ENCODE data around the gene KRTAP5-8. TPM values are rescaled to one million over a fixed set of nuclear protein-coding genes. Genes with fewer than 3 reads are reported as not detected.
"Not testable (repeated sequence)": the region's sequence is repeated elsewhere in the genome, so short reads cannot be mapped to it uniquely, and the experiment has no call there.

Gene KRTAP5-8
- total RNA-seq, 1 donor from 2014 or later: not detected

DNA sequence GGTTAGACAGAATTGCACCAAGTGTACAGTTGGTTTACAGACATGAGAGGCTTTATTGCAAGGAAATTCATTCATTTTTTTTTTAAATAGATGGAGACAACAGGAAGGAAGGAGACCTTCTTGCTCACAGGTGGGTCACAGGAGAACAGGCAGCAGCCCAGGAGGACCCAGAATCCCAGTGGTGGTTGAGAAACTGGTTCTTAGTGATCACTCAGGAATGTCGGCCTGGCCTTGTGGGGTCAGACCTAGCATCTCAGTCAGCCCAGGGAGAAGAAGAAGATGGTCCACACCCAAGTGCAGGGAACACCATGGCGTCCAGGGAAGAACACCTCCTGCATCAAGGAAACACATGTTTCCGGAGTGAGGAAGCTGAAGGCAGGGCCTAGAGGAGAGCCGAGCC lies 44.0 kb downstream of the KRTAP5-8 start:
- no peak overlapping the region for H3K27ac ChIP-seq
- DNase-seq (no peak), ATAC-seq (no peak)
- no peaks in the 10 kb centered on the region for H3K9me3 ChIP-seq
- H3K36me3 ChIP-seq: no peaks in the 10 kb centered on the region
- TF ChIP-seq, protein P1, sequence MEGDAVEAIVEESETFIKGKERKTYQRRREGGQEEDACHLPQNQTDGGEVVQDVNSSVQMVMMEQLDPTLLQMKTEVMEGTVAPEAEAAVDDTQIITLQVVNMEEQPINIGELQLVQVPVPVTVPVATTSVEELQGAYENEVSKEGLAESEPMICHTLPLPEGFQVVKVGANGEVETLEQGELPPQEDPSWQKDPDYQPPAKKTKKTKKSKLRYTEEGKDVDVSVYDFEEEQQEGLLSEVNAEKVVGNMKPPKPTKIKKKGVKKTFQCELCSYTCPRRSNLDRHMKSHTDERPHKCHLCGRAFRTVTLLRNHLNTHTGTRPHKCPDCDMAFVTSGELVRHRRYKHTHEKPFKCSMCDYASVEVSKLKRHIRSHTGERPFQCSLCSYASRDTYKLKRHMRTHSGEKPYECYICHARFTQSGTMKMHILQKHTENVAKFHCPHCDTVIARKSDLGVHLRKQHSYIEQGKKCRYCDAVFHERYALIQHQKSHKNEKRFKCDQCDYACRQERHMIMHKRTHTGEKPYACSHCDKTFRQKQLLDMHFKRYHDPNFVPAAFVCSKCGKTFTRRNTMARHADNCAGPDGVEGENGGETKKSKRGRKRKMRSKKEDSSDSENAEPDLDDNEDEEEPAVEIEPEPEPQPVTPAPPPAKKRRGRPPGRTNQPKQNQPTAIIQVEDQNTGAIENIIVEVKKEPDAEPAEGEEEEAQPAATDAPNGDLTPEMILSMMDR (IDR thresholded peaks at IDR 0.05): no peak
- intact Hi-C loops (cut with DNase I): no loop called here
- peaks cover 3% of the 10 kb centered on the region for H3K27me3 ChIP-seq (ENCODE audit: low read depth)
- H3K4me1 ChIP-seq: no peaks in the 10 kb centered on the region
- H3K4me3 ChIP-seq: no peak overlapping the region

DNA sequence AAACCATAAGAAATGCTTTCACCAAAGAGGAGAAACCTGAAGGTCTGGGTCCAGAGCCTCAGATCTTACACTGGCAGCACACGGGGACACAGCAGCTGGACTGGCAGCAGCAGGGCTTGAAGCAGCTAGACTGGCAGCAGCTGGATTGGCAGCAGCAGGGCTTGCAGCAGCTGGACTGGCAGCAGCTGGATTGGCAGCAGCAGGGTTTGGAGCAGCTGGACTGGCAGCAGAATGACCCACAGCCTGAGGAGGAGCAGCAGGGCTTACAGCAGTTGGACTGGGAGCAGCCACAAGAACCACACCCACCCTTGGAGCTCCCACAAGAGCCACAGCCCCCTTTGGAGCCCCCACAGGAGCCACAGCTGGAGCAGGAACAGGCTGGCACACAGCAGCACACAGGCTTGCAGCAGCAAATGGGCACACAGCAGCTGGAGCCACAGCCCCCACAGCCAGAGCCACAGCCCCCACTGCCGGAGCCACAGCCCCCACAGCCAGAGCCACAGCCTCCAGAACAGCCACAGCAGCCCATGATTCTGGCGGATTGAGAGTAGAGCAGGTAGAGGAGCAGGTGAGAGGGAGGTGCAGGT lies 44.6 kb downstream of the KRTAP5-8 start, which contains the start of gene KRTAP5-11:
Gene KRTAP5-11, minus strand, starts transcription at position 567 of the 587 bp plus-strand sequence. Its CDS starts 38 bp downstream, at position 529.
- intact Hi-C loops (cut with DNase I): no loop called here
- no peak within 1 kb of the TSS for H3K27ac ChIP-seq
- no peaks in the 10 kb centered on the region for H3K36me3 ChIP-seq
- ATAC-seq: no peak
- peaks cover 3% of the 10 kb centered on the region for H3K27me3 ChIP-seq (ENCODE audit: low read depth)
- DNase-seq: no peak
- H3K9me3 ChIP-seq: no peaks in the 10 kb centered on the region
- H3K4me1 ChIP-seq: no peaks in the 10 kb centered on the region
- H3K4me3 ChIP-seq: no peak within 1 kb of the TSS
- TF ChIP-seq, protein P1 (IDR thresholded peaks at IDR 0.05): no peak

DNA sequence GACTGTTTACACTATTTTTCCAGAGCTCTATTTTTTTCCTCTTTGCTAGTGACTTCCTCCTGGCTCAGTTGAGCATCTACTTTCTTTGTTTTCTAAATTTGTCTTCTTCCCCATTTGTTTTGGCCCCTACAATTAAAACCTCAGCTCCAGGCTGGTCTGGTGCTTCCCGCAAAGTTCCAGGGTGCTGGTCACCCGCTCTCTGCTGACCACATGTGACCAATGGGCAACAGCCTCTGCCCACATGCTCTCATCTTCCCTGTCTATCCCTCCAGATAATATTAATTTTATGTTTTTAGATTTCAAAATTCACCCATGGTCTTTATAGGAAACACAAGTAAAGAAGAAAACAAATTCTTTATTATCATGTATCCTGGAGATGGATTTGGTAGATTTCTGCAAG lies 45.1 kb downstream of the KRTAP5-8 start:
- DNase-seq; H3K4me3 ChIP-seq; H3K27me3 ChIP-seq (ENCODE audit: low read depth); H3K9me3 ChIP-seq; intact Hi-C loops (cut with DNase I); H3K27ac ChIP-seq; H3K4me1 ChIP-seq; H3K36me3 ChIP-seq; ATAC-seq: not testable (repeated sequence)

DNA sequence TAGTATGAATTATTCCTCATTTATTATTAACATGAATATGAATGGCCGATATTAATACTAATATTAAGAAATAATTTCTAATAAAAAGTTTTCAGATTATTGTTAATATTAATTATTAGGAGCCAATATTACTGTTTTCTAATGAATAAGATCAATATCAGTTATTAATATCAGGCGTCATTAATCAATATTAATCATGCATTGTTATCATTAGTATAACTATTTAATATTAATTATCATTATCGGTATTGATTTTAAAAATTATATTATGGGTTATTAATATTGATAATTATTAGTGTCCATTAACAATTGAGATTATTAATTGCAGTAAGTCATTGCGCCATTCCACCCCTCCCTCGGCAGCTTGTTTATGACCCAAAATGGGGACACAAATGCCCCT lies 47.8 kb downstream of the KRTAP5-8 start:
- H3K9me3 ChIP-seq; ATAC-seq; H3K27me3 ChIP-seq (ENCODE audit: low read depth); H3K4me1 ChIP-seq; DNase-seq; H3K36me3 ChIP-seq; H3K4me3 ChIP-seq; intact Hi-C loops (cut with DNase I); H3K27ac ChIP-seq: not testable (repeated sequence)

DNA sequence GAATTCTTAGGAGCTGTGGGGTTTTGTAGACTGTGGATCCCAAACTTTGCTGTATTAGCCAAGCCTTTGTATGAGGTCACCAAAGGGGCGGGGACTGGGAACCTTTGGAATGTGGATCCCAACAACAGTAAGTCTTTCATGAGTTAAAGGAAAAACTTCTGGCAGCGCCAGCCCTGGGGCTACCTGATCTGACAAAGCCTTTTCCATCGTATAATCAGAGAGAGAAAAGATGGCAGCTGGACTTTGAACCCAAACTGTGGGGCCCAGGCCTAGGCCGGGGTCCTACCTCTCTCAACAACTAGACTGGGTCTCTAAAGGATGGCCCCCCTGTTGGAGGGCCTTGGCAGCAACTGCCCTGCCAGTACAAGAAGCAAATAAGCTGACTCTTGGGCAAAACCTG lies 50.5 kb downstream of the KRTAP5-8 start:
- ATAC-seq: not testable (repeated sequence)

More for the DNA sequence above, 50.5 kb downstream of the KRTAP5-8 start:
- DNase-seq; H3K36me3 ChIP-seq; H3K27ac ChIP-seq; H3K4me3 ChIP-seq; H3K9me3 ChIP-seq; intact Hi-C loops (cut with DNase I); H3K27me3 ChIP-seq (ENCODE audit: low read depth); H3K4me1 ChIP-seq: not testable (repeated sequence)

Other genes starting within 250 kb of the KRTAP5-8 start
- gene DHCR7, start 89.6 kb upstream of the KRTAP5-8 start, total RNA-seq: 64.2 TPM
- 95.0 TPM for gene NADSYN1, start 84.8 kb upstream of the KRTAP5-8 start, total RNA-seq
- not detected for gene KRTAP5-7, start 10.8 kb upstream of the KRTAP5-8 start, total RNA-seq
- not detected for gene KRTAP5-9, start 10.4 kb downstream of the KRTAP5-8 start, total RNA-seq
- gene KRTAP5-10, start 27.5 kb downstream of the KRTAP5-8 start, total RNA-seq: not detected
- gene KRTAP5-11, start 44.9 kb downstream of the KRTAP5-8 start, total RNA-seq: not detected